ENCODE measurements around the gene BIK.

BIK gene

GRCh38 chr22:43106302-43106701, 4.2 kb upstream of the BIK start:
- FAIRE-seq: no peak

- FAIRE-seq: no peak
Observed at GRCh38 chr22:43109511-43109910, 1.0 kb upstream of the BIK start.

- FAIRE-seq: no peak
Observed at GRCh38 chr22:43109921-43110443, 568 bp upstream of the BIK start.

GRCh38 chr22:43110927-43111623, 525 bp downstream of the BIK start:
- no peak for FAIRE-seq

GRCh38 chr22:43113526-43114251, 3.1 kb downstream of the BIK start:
- no peak for FAIRE-seq

- no peak for FAIRE-seq
Observed at GRCh38 chr22:43114958-43115357, 4.4 kb downstream of the BIK start.

- no peak for FAIRE-seq
Observed at GRCh38 chr22:43116932-43117331, 6.4 kb downstream of the BIK start.

- FAIRE-seq: no peak
Observed at GRCh38 chr22:43118024-43118849, 7.7 kb downstream of the BIK start.

- FAIRE-seq: no peak
Observed at GRCh38 chr22:43118953-43119458, 8.5 kb downstream of the BIK start.

GRCh38 chr22:43126501-43127165, 16.1 kb downstream of the BIK start:
- no peak for FAIRE-seq

- no peak for FAIRE-seq
Observed at GRCh38 chr22:43127166-43127908, 16.8 kb downstream of the BIK start.

- no peak for FAIRE-seq
Observed at GRCh38 chr22:43128116-43128515, 17.6 kb downstream of the BIK start.

- no peak for FAIRE-seq
Observed at GRCh38 chr22:43128928-43129424, 18.4 kb downstream of the BIK start.

- FAIRE-seq: no peak
Observed at GRCh38 chr22:43129426-43130425, 19.2 kb downstream of the BIK start.

- FAIRE-seq: no peak
Observed at GRCh38 chr22:43131773-43132501, 21.4 kb downstream of the BIK start.

- no peak for FAIRE-seq
Observed at GRCh38 chr22:43133401-43133800, 22.9 kb downstream of the BIK start.

GRCh38 chr22:43134553-43134952, 24.0 kb downstream of the BIK start:
- FAIRE-seq: no peak

GRCh38 chr22:43135565-43135964, 25.0 kb downstream of the BIK start:
- FAIRE-seq: no peak

- no peak for FAIRE-seq
Observed at GRCh38 chr22:43136255-43136654, 25.7 kb downstream of the BIK start.

- no peak for FAIRE-seq
Observed at GRCh38 chr22:43136801-43137200, 26.3 kb downstream of the BIK start.
